HEK293 (cell line): ENCODE results near the gene DSTN.

Experiments used
- CTCF ChIA-PET: fragments of 350-600 bp; formaldehyde crosslinking; extraction: SDS; loops from one replicate; lab custom pipeline; 2021; ENCODE audit warnings: antibody characterized with exemption; lab: Yijun Ruan, JAX
- POLR2A ChIA-PET: fragments of 300-600 bp; formaldehyde crosslinking; extraction: SDS; loops from one replicate; lab custom pipeline; 2020; ENCODE audit warnings: antibody characterized with exemption, inconsistent platforms; lab: Yijun Ruan, JAX
- H3K27ac ChIP-seq: fragments of 200-500 bp; sonication (Bioruptor generic); 2 replicates; pipeline ENCODE4 v1.5.1; 2014; ENCODE audit warnings: low read depth, low read length, control low read depth, inconsistent platforms; ENCODE audit errors: extremely low read depth
- H3K36me3 ChIP-seq, 2 experiments: fragments of 200-500 bp in 1 of 2; sonication (Bioruptor generic) in 1 of 2; 1 replicate in 1 of 2; 2 replicates in 1 of 2; pipeline ENCODE4 v1.5.1; 2014 to 2017; ENCODE audit warnings: inconsistent platforms in 2 of 2, low read length in 2 of 2; ENCODE audit not compliant: control insufficient read depth in 2 of 2, insufficient read depth in 1 of 2
- H3K4me1 ChIP-seq: fragments of 200-500 bp; sonication (Bioruptor generic); 2 replicates; pipeline ENCODE4 v1.5.1; 2014; ENCODE audit warnings: mild to moderate bottlenecking, low read length, inconsistent platforms; ENCODE audit not compliant: control insufficient read depth, insufficient read depth
- H3K4me3 ChIP-seq: 2 replicates; pipeline ENCODE4 v1.5.1; 2011; ENCODE audit warnings: low read depth, mild to moderate bottlenecking, control low read depth, low read length, moderate library complexity
- H3K9me3 ChIP-seq: fragments of 200-500 bp; sonication (Bioruptor generic); 2 replicates; pipeline ENCODE4 v1.5.1; 2014; ENCODE audit warnings: low read depth, low read length, inconsistent platforms; ENCODE audit not compliant: control insufficient read depth, insufficient read depth
- GLI2 ChIP-seq: fragments of 450-650 bp; formaldehyde crosslinking; IDR thresholded peaks from 2 replicates; pipeline ENCODE4; 2017; ENCODE audit warnings: missing biosample characterization, missing genetic modification characterization, low read depth, borderline replicate concordance
- HIC1 ChIP-seq: fragments of 450-650 bp; formaldehyde crosslinking; IDR thresholded peaks from 2 replicates; pipeline ENCODE4 v1.5.1; 2016; ENCODE audit warnings: missing biosample characterization, missing genetic modification characterization
- OVOL3 ChIP-seq: fragments of 450-650 bp; formaldehyde crosslinking; IDR thresholded peaks from 2 replicates; pipeline ENCODE4 v1.5.1; 2016; ENCODE audit warnings: missing biosample characterization, missing genetic modification characterization
- REST ChIP-seq: fragments of 450-650 bp; formaldehyde crosslinking; IDR thresholded peaks from 2 replicates; pipeline ENCODE4 v1.5.1; 2016; ENCODE audit warnings: missing biosample characterization, missing genetic modification characterization
- ZBTB1 ChIP-seq: fragments of 450-650 bp; formaldehyde crosslinking; IDR thresholded peaks from 2 replicates; pipeline ENCODE4 v1.5.1; 2016; ENCODE audit warnings: missing biosample characterization, missing genetic modification characterization
- ZBTB11 ChIP-seq: fragments of 450-650 bp; formaldehyde crosslinking; conservative IDR thresholded peaks from 2 replicates; pipeline ENCODE4 v1.5.1; 2016; ENCODE audit warnings: low read depth, missing biosample characterization, missing genetic modification characterization
- ZBTB48 ChIP-seq: fragments of 450-650 bp; formaldehyde crosslinking; IDR thresholded peaks from 2 replicates; pipeline ENCODE4 v1.5.1; 2016; ENCODE audit warnings: missing biosample characterization, missing genetic modification characterization
- ZFP41 ChIP-seq: fragments of 450-650 bp; formaldehyde crosslinking; IDR thresholded peaks from 2 replicates; pipeline ENCODE4 v1.5.1; 2016; ENCODE audit warnings: missing biosample characterization, missing genetic modification characterization, borderline replicate concordance
- ZNF24 ChIP-seq: fragments of 450-650 bp; formaldehyde crosslinking; IDR thresholded peaks from 2 replicates; pipeline ENCODE4 v1.5.1; 2016; ENCODE audit warnings: missing biosample characterization, missing genetic modification characterization
- ZNF248 ChIP-seq: fragments of 450-650 bp; formaldehyde crosslinking; IDR thresholded peaks from 2 replicates; pipeline ENCODE4 v1.5.1; 2017; ENCODE audit warnings: missing biosample characterization, missing genetic modification characterization
- ZNF266 ChIP-seq: fragments of 450-650 bp; formaldehyde crosslinking; IDR thresholded peaks from 2 replicates; pipeline ENCODE4 v1.5.1; 2016; ENCODE audit warnings: missing biosample characterization, missing genetic modification characterization, low read depth
- ZNF292 ChIP-seq: fragments of 450-650 bp; formaldehyde crosslinking; IDR thresholded peaks from 2 replicates; pipeline ENCODE4 v1.5.1; 2016; ENCODE audit warnings: low read depth, missing biosample characterization, missing genetic modification characterization, borderline replicate concordance
- ZNF530 ChIP-seq: fragments of 450-650 bp; formaldehyde crosslinking; IDR thresholded peaks from 2 replicates; pipeline ENCODE4 v1.5.1; 2016; ENCODE audit warnings: low read depth, missing biosample characterization, missing genetic modification characterization
- ZNF544 ChIP-seq: fragments of 450-650 bp; formaldehyde crosslinking; IDR thresholded peaks from 2 replicates; pipeline ENCODE4 v1.5.0; 2017; ENCODE audit warnings: missing biosample characterization, missing genetic modification characterization
- ZNF549 ChIP-seq: fragments of 450-650 bp; IDR thresholded peaks from 2 replicates; pipeline ENCODE4 v1.5.1; 2018; ENCODE audit warnings: missing biosample characterization, missing genetic modification characterization, mild to moderate bottlenecking, inconsistent platforms, moderate library complexity
- ZNF561 ChIP-seq: fragments of 450-650 bp; IDR thresholded peaks from 2 replicates; pipeline ENCODE4 v1.5.1; 2018; ENCODE audit warnings: missing biosample characterization, missing genetic modification characterization, borderline replicate concordance
- ZNF585B ChIP-seq: fragments of 450-650 bp; formaldehyde crosslinking; IDR thresholded peaks from 2 replicates; pipeline ENCODE4 v1.5.1; 2016; ENCODE audit warnings: missing biosample characterization, missing genetic modification characterization
- ZNF747 ChIP-seq: fragments of 450-650 bp; formaldehyde crosslinking; IDR thresholded peaks from 2 replicates; pipeline ENCODE4 v1.5.1; 2016; ENCODE audit warnings: missing biosample characterization, missing genetic modification characterization
- ZNF792 ChIP-seq: fragments of 450-650 bp; formaldehyde crosslinking; IDR thresholded peaks from 2 replicates; pipeline ENCODE4 v1.5.1; 2016; ENCODE audit warnings: missing biosample characterization, missing genetic modification characterization
- ZXDB ChIP-seq: fragments of 450-650 bp; formaldehyde crosslinking; IDR thresholded peaks from 2 replicates; pipeline ENCODE4 v1.5.1; 2016; ENCODE audit warnings: missing biosample characterization, missing genetic modification characterization
- TF ChIP-seq, protein P1 (sequence below): fragments of 450-650 bp; formaldehyde crosslinking; IDR thresholded peaks from 2 replicates; pipeline ENCODE4 v1.5.1; 2016; ENCODE audit warnings: missing biosample characterization, missing genetic modification characterization, low read depth
- TF ChIP-seq, protein P2 (sequence below): fragments of 450-650 bp; formaldehyde crosslinking; IDR thresholded peaks from 2 replicates; pipeline ENCODE4 v1.5.1; 2016; ENCODE audit warnings: missing biosample characterization, missing genetic modification characterization, low read depth

Gene DSTN

GRCh38 chr20:17624070-17624469, 54.2 kb downstream of the DSTN start:
- TF ChIP-seq ZNF747 (no peak), REST (tag by site-specific recombination) (no peak), ZNF248 (no peak), ZNF792 (no peak), ZNF585B (tag by site-specific recombination) (no peak), GLI2 (no peak), OVOL3 (no peak)
- POLR2A ChIA-PET: no interaction called here

DNA sequence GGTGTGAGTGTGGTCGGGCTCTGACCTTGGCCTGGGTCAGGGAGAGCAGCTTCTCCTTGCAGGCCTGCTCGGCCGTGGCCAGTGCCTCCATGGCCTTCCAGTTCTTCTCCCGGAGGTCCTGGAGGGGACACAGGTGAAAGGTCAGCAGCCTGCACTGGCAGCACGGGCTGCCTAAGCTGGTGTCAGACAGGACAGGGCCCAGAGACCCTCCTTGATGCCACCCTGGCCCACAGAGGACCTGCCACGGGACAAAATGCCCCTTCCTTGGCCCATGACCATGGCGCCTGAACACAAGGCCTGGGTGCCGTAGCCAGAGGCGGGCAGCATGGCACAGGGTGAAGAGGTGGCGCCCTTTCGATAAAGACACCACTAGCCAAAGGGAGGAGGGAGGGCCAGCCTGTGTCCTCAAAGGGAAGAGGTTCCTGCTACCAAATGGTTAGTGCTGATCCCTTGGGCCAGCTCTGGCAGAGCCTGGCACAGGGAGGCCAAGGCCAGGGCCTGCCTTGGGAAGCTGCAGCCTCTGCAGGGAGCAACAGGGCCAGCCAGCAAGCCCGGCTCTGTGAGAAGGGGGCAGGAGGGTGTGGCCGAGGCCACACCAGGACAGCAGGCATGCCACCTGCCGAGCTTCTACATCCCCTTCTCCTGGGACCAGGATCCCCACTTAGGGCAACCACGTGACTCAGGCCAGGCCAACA, 54.8 kb downstream of the DSTN start:
- no peak overlapping the region for H3K4me3 ChIP-seq
- peaks cover 3 to 93% of the 10 kb centered on the region in 2 experiments; a peak in 2 of 3 replicates for H3K36me3 ChIP-seq
- ChIA-PET CTCF (interaction anchor here (0.8 kb wide), 1 partner anchor 273 kb away, joined by 3 read pairs; no protein-coding TSS in a partner anchor), POLR2A (no interaction called here)
- H3K4me1 ChIP-seq: no peaks in the 10 kb centered on the region
- no peak overlapping the region for H3K27ac ChIP-seq
- no peaks in the 10 kb centered on the region for H3K9me3 ChIP-seq
- TF ChIP-seq ZXDB (tag by site-specific recombination) (no peak), ZNF530 (tag by site-specific recombination) (no peak), ZBTB1 (tag by site-specific recombination) (no peak), ZNF24 (tag by site-specific recombination) (no peak), ZNF266 (tag by site-specific recombination) (no peak), ZBTB11 (tag by site-specific recombination) (no peak), ZNF549 (tag by site-specific recombination) (no peak), ZFP41 (no peak), HIC1 (tag by site-specific recombination) (no peak), ZNF544 (no peak), ZBTB48 (tag by site-specific recombination) (no peak), ZNF292 (tag by site-specific recombination) (no peak), ZNF561 (tag by site-specific recombination) (no peak)
- TF ChIP-seq, protein P1, sequence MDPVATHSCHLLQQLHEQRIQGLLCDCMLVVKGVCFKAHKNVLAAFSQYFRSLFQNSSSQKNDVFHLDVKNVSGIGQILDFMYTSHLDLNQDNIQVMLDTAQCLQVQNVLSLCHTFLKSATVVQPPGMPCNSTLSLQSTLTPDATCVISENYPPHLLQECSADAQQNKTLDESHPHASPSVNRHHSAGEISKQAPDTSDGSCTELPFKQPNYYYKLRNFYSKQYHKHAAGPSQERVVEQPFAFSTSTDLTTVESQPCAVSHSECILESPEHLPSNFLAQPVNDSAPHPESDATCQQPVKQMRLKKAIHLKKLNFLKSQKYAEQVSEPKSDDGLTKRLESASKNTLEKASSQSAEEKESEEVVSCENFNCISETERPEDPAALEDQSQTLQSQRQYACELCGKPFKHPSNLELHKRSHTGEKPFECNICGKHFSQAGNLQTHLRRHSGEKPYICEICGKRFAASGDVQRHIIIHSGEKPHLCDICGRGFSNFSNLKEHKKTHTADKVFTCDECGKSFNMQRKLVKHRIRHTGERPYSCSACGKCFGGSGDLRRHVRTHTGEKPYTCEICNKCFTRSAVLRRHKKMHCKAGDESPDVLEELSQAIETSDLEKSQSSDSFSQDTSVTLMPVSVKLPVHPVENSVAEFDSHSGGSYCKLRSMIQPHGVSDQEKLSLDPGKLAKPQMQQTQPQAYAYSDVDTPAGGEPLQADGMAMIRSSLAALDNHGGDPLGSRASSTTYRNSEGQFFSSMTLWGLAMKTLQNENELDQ: no peak
- TF ChIP-seq, protein P2, sequence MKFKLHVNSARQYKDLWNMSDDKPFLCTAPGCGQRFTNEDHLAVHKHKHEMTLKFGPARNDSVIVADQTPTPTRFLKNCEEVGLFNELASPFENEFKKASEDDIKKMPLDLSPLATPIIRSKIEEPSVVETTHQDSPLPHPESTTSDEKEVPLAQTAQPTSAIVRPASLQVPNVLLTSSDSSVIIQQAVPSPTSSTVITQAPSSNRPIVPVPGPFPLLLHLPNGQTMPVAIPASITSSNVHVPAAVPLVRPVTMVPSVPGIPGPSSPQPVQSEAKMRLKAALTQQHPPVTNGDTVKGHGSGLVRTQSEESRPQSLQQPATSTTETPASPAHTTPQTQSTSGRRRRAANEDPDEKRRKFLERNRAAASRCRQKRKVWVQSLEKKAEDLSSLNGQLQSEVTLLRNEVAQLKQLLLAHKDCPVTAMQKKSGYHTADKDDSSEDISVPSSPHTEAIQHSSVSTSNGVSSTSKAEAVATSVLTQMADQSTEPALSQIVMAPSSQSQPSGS (tag by site-specific recombination): no peak

More at GRCh38 chr20:17624070-17624469, 54.2 kb downstream of the DSTN start:
- Histone ChIP-seq H3K4me3 (no peak overlapping the region), H3K27ac (no peak overlapping the region), H3K36me3 (peaks cover 3 to 93% of the 10 kb centered on the region in 2 experiments; a peak in 2 of 3 replicates), H3K4me1 (no peaks in the 10 kb centered on the region), H3K9me3 (no peaks in the 10 kb centered on the region)
- CTCF ChIA-PET: interaction anchor here (0.7 to 0.8 kb wide), 2 partner anchors 28 to 274 kb away, joined by 3 read pairs; no protein-coding TSS in a partner anchor
